Vagina (tissue), 2 donors: Measurements from ENCODE around the gene HMCN2. TPM values are rescaled to one million over a fixed set of nuclear protein-coding genes. Genes with fewer than 3 reads are reported as not detected.

Source experiments
- DNase-seq, 2 donors: peaks; one replicate each; pipeline ENCODE4 v3.0.0-alpha.2; 2017; ENCODE audit errors: extremely low spot score in 2 of 2
- H3K27ac ChIP-seq: fragments of 200-600 bp; sonication (generic); one replicate; pipeline ENCODE4 v1.5.1; 2019
- H3K27me3 ChIP-seq: fragments of 200-600 bp; sonication (generic); one replicate; pipeline ENCODE4 v1.5.1; 2019
- H3K36me3 ChIP-seq, 2 donors: fragments of 200-600 bp; sonication (generic); one replicate each; pipeline ENCODE4 v1.5.1; 2017 to 2019
- H3K4me1 ChIP-seq: fragments of 200-600 bp; sonication (generic); one replicate; pipeline ENCODE4 v1.5.1; 2019
- H3K4me3 ChIP-seq, 2 donors: fragments of 200-600 bp; sonication (generic); 1 replicate in 1 of 2; 2 replicates in 1 of 2; pipeline ENCODE4 v1.5.1; 2016 to 2019
- H3K9me3 ChIP-seq: fragments of 200-600 bp; sonication (generic); one replicate; pipeline ENCODE4 v1.5.1; 2019
- POLR2A ChIP-seq, 2 donors: fragments of 450-650 bp; IDR thresholded peaks; one replicate each; pipeline ENCODE4 v1.6.1; 2017; ENCODE audit warnings: antibody characterized with exemption in 2 of 2, mild to moderate bottlenecking in 2 of 2, moderate library complexity in 2 of 2
- POLR2AphosphoS5 ChIP-seq, 2 donors: sonication (generic); formaldehyde crosslinking; IDR thresholded peaks; one replicate each; pipeline ENCODE4 v1.9.0; 2017; ENCODE audit warnings: antibody characterized with exemption in 2 of 2, mild to moderate bottlenecking in 2 of 2, low read depth in 1 of 2; ENCODE audit not compliant: insufficient read depth in 1 of 2
- intact Hi-C: fragments of 100-400 bp; cut with DNase I; formaldehyde crosslinking; loops from one replicate; pipeline ENCODE4 v1.15.1; 2023
- total RNA-seq: library from RNA; depleted of rRNA; stranded (reverse); fragments of >200 nt; gene quantifications from one replicate; pipeline ENCODE4 v1.2.3, GENCODE V29; 2016
- TF ChIP-seq, protein P1 (sequence below), 3 experiments: fragments of 450-650 bp in 2 of 3; fragments of 200-600 bp in 1 of 3; sonication (generic) in 1 of 3; IDR thresholded peaks; one replicate each; pipeline ENCODE4 v1.5.1; 2017 to 2019; ENCODE audit warnings: antibody characterized with exemption in 3 of 3, mild to moderate bottlenecking in 2 of 3, moderate library complexity in 2 of 3

Gene HMCN2
- total RNA-seq, 1 donor from 2014 or later = 5.2 TPM

DNA sequence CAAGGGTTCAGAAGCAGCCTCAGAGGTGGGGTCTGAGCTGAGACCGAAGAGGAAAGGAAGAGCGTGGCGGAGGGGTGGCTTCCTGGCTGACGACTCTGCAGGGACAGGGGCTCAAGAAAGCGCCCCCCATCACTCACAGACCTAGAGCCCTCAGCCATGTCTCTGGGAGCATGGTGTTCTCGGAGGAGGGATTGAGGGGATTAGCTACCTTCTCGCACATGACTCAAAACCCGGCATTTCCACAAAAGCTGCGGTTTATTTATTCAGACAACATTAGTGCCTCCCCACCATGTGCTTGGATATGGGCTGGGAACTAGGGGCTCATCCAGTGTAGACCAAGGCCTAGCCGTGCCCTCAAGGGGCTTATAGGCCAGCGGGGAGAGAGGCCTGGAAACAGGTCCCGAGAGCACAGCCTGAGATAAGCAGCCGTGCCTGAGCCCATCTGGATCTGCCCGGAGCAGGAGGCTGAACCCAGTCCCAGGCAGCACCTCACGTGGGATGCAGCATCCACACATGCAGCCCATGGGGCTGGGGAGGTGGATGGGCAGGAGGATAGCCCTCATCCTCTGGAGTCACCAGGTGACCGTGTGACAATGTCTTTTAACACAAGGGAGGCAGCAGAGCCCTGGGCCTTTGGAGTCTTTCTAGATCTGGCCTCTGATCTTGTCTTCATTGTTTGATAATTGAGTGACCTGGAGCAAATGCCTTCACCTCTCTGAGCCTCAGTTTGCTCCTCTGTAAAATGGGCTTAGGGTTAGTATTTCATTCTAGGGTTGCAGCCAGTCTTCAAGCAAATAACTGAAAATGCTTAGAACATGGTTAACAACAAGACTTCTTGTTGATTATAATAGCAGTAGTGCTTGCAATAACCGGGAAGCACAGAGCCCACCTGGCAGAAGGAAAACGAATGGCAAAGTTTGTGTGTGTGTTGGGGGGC lies 878 bp upstream of the HMCN2 start:
- Histone ChIP-seq H3K4me3 (peak overlapping the region in 1 of 2 donors; percentile 39), H3K36me3 (no peaks in the 10 kb centered on the region), H3K27me3 (no peaks in the 10 kb centered on the region), H3K27ac (no peak overlapping the region), H3K4me1 (peaks cover 19% of the 10 kb centered on the region), H3K9me3 (no peaks in the 10 kb centered on the region)
- TF ChIP-seq, protein P1, sequence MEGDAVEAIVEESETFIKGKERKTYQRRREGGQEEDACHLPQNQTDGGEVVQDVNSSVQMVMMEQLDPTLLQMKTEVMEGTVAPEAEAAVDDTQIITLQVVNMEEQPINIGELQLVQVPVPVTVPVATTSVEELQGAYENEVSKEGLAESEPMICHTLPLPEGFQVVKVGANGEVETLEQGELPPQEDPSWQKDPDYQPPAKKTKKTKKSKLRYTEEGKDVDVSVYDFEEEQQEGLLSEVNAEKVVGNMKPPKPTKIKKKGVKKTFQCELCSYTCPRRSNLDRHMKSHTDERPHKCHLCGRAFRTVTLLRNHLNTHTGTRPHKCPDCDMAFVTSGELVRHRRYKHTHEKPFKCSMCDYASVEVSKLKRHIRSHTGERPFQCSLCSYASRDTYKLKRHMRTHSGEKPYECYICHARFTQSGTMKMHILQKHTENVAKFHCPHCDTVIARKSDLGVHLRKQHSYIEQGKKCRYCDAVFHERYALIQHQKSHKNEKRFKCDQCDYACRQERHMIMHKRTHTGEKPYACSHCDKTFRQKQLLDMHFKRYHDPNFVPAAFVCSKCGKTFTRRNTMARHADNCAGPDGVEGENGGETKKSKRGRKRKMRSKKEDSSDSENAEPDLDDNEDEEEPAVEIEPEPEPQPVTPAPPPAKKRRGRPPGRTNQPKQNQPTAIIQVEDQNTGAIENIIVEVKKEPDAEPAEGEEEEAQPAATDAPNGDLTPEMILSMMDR (IDR thresholded peaks at IDR 0.05) = no peak
- TF ChIP-seq POLR2AphosphoS5 (IDR thresholded peaks at IDR 0.05; ENCODE audit: insufficient read depth in 1 of 2, low read depth in 1 of 2) (no peak), POLR2A (IDR thresholded peaks at IDR 0.05) (no peak)
- DNase-seq = peak in 1 of 2 donors; percentile 64
- intact Hi-C loops = no loop called here

DNA sequence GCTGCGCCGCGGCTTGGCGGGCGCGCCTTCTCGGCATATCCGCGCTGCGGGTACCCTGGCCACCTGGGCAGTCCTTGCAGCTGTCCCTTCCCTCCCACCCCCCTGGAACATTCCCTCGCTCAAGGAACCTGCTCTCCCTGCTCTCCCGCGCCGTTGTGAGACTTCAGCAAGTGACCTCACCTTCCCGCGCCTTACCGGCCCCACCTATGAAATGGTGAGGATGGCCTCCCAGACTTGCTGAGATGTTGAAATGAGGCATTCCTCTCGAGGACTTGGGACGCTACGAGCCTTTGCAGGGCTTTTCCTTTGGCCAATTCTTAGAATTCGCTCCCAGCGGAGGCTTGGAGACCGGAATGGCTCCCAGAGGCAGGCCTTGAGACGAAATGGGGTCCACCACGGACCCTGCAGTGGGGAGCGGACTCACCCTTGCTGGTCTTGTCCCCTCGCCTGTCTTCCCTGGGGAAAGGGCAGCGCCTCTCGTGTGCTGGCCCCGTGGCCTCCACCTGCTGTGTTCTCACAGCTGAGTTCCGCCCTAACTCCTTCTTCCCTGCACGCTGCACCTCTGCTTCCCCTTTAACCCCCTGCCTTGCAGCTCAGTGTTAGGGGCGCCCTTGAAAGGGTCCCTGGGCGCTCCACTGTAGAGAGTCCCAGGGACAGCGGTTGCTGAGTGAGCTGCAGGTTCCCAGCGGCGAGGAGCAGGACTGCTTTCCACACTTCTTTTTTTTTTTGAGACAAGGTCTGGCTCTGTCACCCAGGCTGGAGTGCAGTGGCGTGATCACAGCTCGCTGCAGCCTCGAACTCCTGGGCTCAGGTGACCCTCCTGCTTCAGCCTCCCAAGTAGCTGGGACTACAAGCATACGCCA lies 907 bp downstream of the HMCN2 start:
- no peaks in the 10 kb centered on the region for H3K36me3 ChIP-seq
- TF ChIP-seq, protein P1 (IDR thresholded peaks at IDR 0.05) = no peak
- TF ChIP-seq POLR2AphosphoS5 (IDR thresholded peaks at IDR 0.05; ENCODE audit: insufficient read depth in 1 of 2, low read depth in 1 of 2) (no peak), POLR2A (IDR thresholded peaks at IDR 0.05) (no peak)
- intact Hi-C loops = no loop called here
- H3K27me3 ChIP-seq = no peaks in the 10 kb centered on the region
- H3K27ac ChIP-seq = peak overlapping the region; percentile 13
- peak overlapping the region; percentile 39 to 41 for H3K4me3 ChIP-seq
- peak in 1 of 2 donors; percentile 93 for DNase-seq
- H3K4me1 ChIP-seq = peaks cover 15% of the 10 kb centered on the region
- no peaks in the 10 kb centered on the region for H3K9me3 ChIP-seq

DNA sequence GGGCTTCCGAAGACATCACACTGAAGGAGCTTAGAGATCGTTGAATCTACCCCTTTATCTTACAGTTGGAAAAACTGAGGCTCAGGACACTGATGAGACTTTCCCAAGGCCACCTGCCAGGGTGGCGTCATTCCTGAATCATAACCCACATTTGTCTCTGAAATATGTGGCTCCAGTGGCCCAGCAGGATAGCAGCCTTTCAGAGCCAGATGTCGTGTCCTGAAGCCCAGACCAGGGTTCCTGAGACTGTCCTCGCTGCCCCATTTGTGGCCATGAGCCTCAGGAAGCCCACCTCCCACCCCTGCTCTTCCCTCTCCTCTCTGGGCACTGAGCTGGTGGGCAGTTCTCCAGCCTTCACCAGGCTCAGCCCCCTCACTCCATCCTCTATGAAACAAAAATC lies 2.4 kb downstream of the HMCN2 start:
- no peak for DNase-seq
- Histone ChIP-seq H3K4me1 (peaks cover 15% of the 10 kb centered on the region), H3K9me3 (no peaks in the 10 kb centered on the region), H3K27me3 (no peaks in the 10 kb centered on the region), H3K4me3 (no peak overlapping the region), H3K36me3 (no peaks in the 10 kb centered on the region), H3K27ac (peak overlapping the region; percentile 42)
- intact Hi-C loops = no loop called here
- TF ChIP-seq POLR2A (IDR thresholded peaks at IDR 0.05) = no peak
- TF ChIP-seq POLR2AphosphoS5 (IDR thresholded peaks at IDR 0.05; ENCODE audit: insufficient read depth in 1 of 2, low read depth in 1 of 2) = no peak
- TF ChIP-seq, protein P1 (IDR thresholded peaks at IDR 0.05) = no peak

DNA sequence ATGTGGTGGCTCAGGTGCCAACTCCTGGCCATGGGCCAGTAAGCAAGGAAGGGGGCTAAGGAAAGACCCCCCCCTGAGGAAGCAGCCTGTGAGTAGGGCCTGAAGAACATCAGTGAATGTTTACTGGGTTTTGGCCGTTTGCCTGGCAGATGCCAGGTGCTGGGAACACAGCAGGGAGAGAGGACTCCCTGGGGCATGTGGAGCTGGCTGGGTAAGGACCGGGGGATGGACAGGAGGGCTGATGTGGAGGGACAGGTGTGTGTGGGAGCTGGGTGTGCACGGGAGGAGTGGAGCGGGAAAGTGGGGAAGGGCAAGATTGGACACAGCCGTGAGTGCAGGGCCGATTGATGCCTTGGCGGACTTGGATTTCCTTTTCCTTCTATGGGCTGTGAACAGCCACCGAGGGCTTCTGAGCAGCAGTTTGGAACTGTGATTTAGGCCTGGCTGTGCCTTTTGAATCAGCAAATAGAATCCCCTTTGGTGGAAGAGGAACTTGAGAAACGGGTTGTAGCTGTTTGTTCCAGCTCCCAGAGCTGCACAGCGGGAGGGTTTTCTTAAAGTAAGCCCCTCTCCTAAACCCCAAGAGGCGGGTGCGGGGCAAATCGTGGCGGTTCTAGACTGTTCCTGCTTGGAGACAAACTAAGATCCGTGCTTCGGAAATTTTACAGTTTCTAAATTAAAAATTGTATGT lies 3.1 kb downstream of the HMCN2 start:
- H3K36me3 ChIP-seq = no peaks in the 10 kb centered on the region
- H3K27ac ChIP-seq = peak overlapping the region; percentile 42
- peaks cover 15% of the 10 kb centered on the region for H3K4me1 ChIP-seq
- H3K9me3 ChIP-seq = no peaks in the 10 kb centered on the region
- TF ChIP-seq, protein P1 (IDR thresholded peaks at IDR 0.05) = no peak
- TF ChIP-seq POLR2AphosphoS5 (IDR thresholded peaks at IDR 0.05; ENCODE audit: insufficient read depth in 1 of 2, low read depth in 1 of 2) (no peak), POLR2A (IDR thresholded peaks at IDR 0.05) (no peak)
- no peaks in the 10 kb centered on the region for H3K27me3 ChIP-seq
- DNase-seq = peak in 1 of 2 donors; percentile 72
- intact Hi-C loops = no loop called here
- no peak overlapping the region for H3K4me3 ChIP-seq
